ENCODE measurements around the gene NOS2.

- TF ChIP-seq CTCF (IDR thresholded peaks at IDR 0.05) (no peak), POLR2A (IDR thresholded peaks at IDR 0.05) (no peak)
Measured at GRCh38 chr17:27755706-27756466, 44.4 kb downstream of the NOS2 start.
